Stimulated activated CD8-positive, alpha-beta memory T cell treated with anti-CD3 and anti-CD28 coated beads, Interleukin-12 subunit alpha, Interleukin-12 subunit beta, amount 100 ng/mL, for 24 hours (primary cell): Measurements from ENCODE around the gene SMIM32.

Source experiments
- DNase-seq: peaks from one replicate; pipeline ENCODE4 v3.0.0-alpha.2; 2020; ENCODE audit errors: extremely low read depth

Gene SMIM32

GRCh38 chr5:136186796-136187195, 6.2 kb downstream of the SMIM32 start:
- DNase-seq: no peak

GRCh38 chr5:136185974-136186665, 6.8 kb downstream of the SMIM32 start:
- DNase-seq: no peak

GRCh38 chr5:136182618-136183017, 10.3 kb downstream of the SMIM32 start:
- no peak for DNase-seq

GRCh38 chr5:136174021-136174659, 18.8 kb downstream of the SMIM32 start:
- no peak for DNase-seq

GRCh38 chr5:136169218-136169617, 23.7 kb downstream of the SMIM32 start:
- DNase-seq: no peak

- no peak for DNase-seq
These were observed 26.1 kb downstream of the SMIM32 start for GRCh38 chr5:136166909-136167308.

- no peak for DNase-seq
These were observed 28.7 kb downstream of the SMIM32 start for GRCh38 chr5:136164226-136164625.

- no peak for DNase-seq
These were observed 31.0 kb downstream of the SMIM32 start for GRCh38 chr5:136162008-136162407.

- no peak for DNase-seq
These were observed 33.5 kb downstream of the SMIM32 start for GRCh38 chr5:136159457-136159856.

- DNase-seq: no peak
These were observed 35.4 kb downstream of the SMIM32 start for GRCh38 chr5:136157514-136157913.

- no peak for DNase-seq
These were observed 37.2 kb downstream of the SMIM32 start for GRCh38 chr5:136155761-136156160.

- DNase-seq: no peak
These were observed 37.9 kb downstream of the SMIM32 start for GRCh38 chr5:136155078-136155477.

GRCh38 chr5:136153581-136154236, 39.3 kb downstream of the SMIM32 start:
- no peak for DNase-seq

- no peak for DNase-seq
These were observed 43.1 kb downstream of the SMIM32 start for GRCh38 chr5:136149891-136150290.

GRCh38 chr5:136147632-136148031, 45.3 kb downstream of the SMIM32 start:
- DNase-seq: no peak

- DNase-seq: no peak
These were observed 46.8 kb downstream of the SMIM32 start for GRCh38 chr5:136146201-136146600.

GRCh38 chr5:136145030-136145429, 47.9 kb downstream of the SMIM32 start:
- no peak for DNase-seq

- no peak for DNase-seq
These were observed 49.2 kb downstream of the SMIM32 start for GRCh38 chr5:136143763-136144162.

- no peak for DNase-seq
These were observed 49.6 kb downstream of the SMIM32 start for GRCh38 chr5:136143312-136143711.

- no peak for DNase-seq
These were observed 51.4 kb downstream of the SMIM32 start for GRCh38 chr5:136141561-136141960.
